Caco-2 (cell line): ENCODE results near the gene GPRC5D. TPM values are rescaled to one million over a fixed set of nuclear protein-coding genes. Genes with fewer than 3 reads are reported as not detected.

Experiments
- BruUV-seq: library from RNA; stranded (reverse); fragments of 400-500 nt; replicated peaks from 2 replicates; lab custom pipeline; 2021; lab: Mats Ljungman, UMichigan
- CTCF ChIA-PET: fragments of 300-600 bp; sonication (Branson Sonifier 250); formaldehyde crosslinking; loops from one replicate; lab custom pipeline; 2022; ENCODE audit warnings: antibody characterized with exemption; lab: Charles Lee
- POLR2A ChIA-PET: fragments of 300-600 bp; sonication (Branson Sonifier 250); formaldehyde crosslinking; loops from one replicate; lab custom pipeline; 2022; ENCODE audit warnings: antibody characterized with exemption; lab: Charles Lee
- DNase-seq, 2 experiments: peaks; one replicate each; pipeline versions ENCODE4 v3.0.0 to v3.0.0-alpha.2; 2020 to 2022
- H3K27me3 ChIP-seq: replicated peaks from 2 replicates; pipeline ENCODE4 v1.6.0; 2011; ENCODE audit warnings: low read length; ENCODE audit not compliant: control insufficient read depth, insufficient read depth
- H3K36me3 ChIP-seq: 2 replicates; pipeline ENCODE4 v1.5.1; 2011; ENCODE audit warnings: low read length; ENCODE audit not compliant: control insufficient read depth, insufficient read depth
- H3K4me1 ChIP-seq: fragments of 250-450 bp; sonication (Bioruptor Pico); 2 replicates; pipeline ENCODE4 v1.5.1; 2020; ENCODE audit warnings: mild to moderate bottlenecking
- H3K4me3 ChIP-seq: 2 replicates; pipeline ENCODE4 v1.5.1; 2011; ENCODE audit warnings: low read depth, mild to moderate bottlenecking, control low read depth, low read length
- H3K9me3 ChIP-seq: fragments of 250-450 bp; sonication (Bioruptor Pico); 2 replicates; pipeline ENCODE4 v1.5.1; 2020; ENCODE audit warnings: mild to moderate bottlenecking, moderate library complexity
- H3K27ac Mint-ChIP-seq: one replicate; pipeline ENCODE4 v1.8.0; 2022; ENCODE audit warnings: mixed read lengths; ENCODE audit not compliant: unreplicated experiment
- H3K27me3 Mint-ChIP-seq: one replicate; pipeline ENCODE4 v1.8.0; 2022; ENCODE audit warnings: mixed read lengths; ENCODE audit not compliant: insufficient read depth, unreplicated experiment
- H3K36me3 Mint-ChIP-seq: one replicate; pipeline ENCODE4 v1.8.0; 2022; ENCODE audit warnings: mild to moderate bottlenecking, mixed read lengths; ENCODE audit not compliant: insufficient read depth, unreplicated experiment
- H3K4me1 Mint-ChIP-seq: one replicate; pipeline ENCODE4 v1.8.0; 2022; ENCODE audit warnings: low read depth, mixed read lengths; ENCODE audit not compliant: unreplicated experiment
- H3K4me3 Mint-ChIP-seq: one replicate; pipeline ENCODE4 v1.8.0; 2022; ENCODE audit warnings: mild to moderate bottlenecking, moderate library complexity, mixed read lengths; ENCODE audit not compliant: unreplicated experiment
- H3K9me3 Mint-ChIP-seq: one replicate; pipeline ENCODE4 v1.8.0; 2022; ENCODE audit warnings: mixed read lengths; ENCODE audit not compliant: unreplicated experiment
- intact Hi-C: fragments of 100-400 bp; cut with micrococcal nuclease; formaldehyde crosslinking; loops from one replicate; pipeline ENCODE4 v1.10.0; 2022; ENCODE audit not compliant: unreplicated experiment
- total RNA-seq: library from RNA; stranded (reverse); gene quantifications from 2 replicates; pipeline ENCODE4 v1.2.3, GENCODE V29; 2022
- TF ChIP-seq, protein P1 (sequence below), 2 experiments: fragments of 200-600 bp in 1 of 2; IDR thresholded peaks; 1 replicate in 1 of 2; 2 replicates in 1 of 2; pipeline versions ENCODE4 v1.5.1 to v1.8.0; 2011 to 2022; ENCODE audit warnings: antibody characterized with exemption in 1 of 2, control low read depth in 1 of 2, inconsistent platforms in 1 of 2, low read depth in 1 of 2, low read length in 1 of 2, mild to moderate bottlenecking in 1 of 2, moderate library complexity in 1 of 2; ENCODE audit not compliant: insufficient read depth in 1 of 2, severe bottlenecking in 1 of 2, unreplicated experiment in 1 of 2

Gene GPRC5D
- total RNA-seq, 1 experiment from 2014 or later, result not detected

DNA sequence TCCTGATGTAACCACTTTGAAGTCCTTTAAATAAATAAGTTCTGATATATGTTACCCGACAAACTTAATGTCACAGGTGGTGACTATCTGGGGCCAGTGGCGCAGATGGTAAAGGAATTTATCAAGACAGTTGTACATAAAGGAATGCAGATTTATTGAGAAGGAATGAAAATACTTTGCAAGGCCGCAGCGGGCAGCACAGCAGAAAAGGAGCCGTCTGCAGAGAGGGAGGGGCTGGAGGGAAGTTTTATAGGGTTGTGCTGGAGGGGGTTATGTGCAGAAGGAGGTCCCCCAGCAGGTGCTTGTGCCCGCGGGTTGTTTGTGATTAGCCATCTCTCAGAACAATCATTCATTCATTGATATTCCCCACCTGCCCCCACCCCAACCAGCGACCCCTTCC, 17.4 kb downstream of the GPRC5D start:
- CTCF ChIA-PET, result interaction anchor here (1.3 kb wide), 1 partner anchor 21 kb away, joined by 3 read pairs; no protein-coding TSS in a partner anchor
- no peaks in the 10 kb centered on the region for H3K9me3 ChIP-seq
- peak overlapping the region; percentile 34 for H3K4me3 Mint-ChIP-seq
- no peaks in the 10 kb centered on the region for H3K36me3 ChIP-seq
- no peaks in the 10 kb centered on the region for H3K9me3 Mint-ChIP-seq
- peak; percentile 60 to 74 for DNase-seq
- H3K4me1 ChIP-seq, result peaks cover 18% of the 10 kb centered on the region
- intact Hi-C loops, result loop anchor here (5.0 kb wide), 1 partner anchor 43 kb away; no protein-coding TSS in a partner anchor
- no peaks in the 10 kb centered on the region for H3K27me3 ChIP-seq
- TF ChIP-seq, protein P1, sequence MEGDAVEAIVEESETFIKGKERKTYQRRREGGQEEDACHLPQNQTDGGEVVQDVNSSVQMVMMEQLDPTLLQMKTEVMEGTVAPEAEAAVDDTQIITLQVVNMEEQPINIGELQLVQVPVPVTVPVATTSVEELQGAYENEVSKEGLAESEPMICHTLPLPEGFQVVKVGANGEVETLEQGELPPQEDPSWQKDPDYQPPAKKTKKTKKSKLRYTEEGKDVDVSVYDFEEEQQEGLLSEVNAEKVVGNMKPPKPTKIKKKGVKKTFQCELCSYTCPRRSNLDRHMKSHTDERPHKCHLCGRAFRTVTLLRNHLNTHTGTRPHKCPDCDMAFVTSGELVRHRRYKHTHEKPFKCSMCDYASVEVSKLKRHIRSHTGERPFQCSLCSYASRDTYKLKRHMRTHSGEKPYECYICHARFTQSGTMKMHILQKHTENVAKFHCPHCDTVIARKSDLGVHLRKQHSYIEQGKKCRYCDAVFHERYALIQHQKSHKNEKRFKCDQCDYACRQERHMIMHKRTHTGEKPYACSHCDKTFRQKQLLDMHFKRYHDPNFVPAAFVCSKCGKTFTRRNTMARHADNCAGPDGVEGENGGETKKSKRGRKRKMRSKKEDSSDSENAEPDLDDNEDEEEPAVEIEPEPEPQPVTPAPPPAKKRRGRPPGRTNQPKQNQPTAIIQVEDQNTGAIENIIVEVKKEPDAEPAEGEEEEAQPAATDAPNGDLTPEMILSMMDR (IDR thresholded peaks at IDR 0.05; ENCODE audit: insufficient read depth in 1 of 2, low read depth in 1 of 2, low read length in 1 of 2, severe bottlenecking in 1 of 2, unreplicated experiment in 1 of 2), result no peak
- H3K27me3 Mint-ChIP-seq, result no peaks in the 10 kb centered on the region
- POLR2A ChIA-PET, result no interaction called here
- H3K27ac Mint-ChIP-seq, result peak overlapping the region; percentile 79
- no peak overlapping the region for H3K4me3 ChIP-seq
- peaks cover 17% of the 10 kb centered on the region for H3K4me1 Mint-ChIP-seq
- no peaks in the 10 kb centered on the region for H3K36me3 Mint-ChIP-seq
- BruUV-seq, result no TSS peak

DNA sequence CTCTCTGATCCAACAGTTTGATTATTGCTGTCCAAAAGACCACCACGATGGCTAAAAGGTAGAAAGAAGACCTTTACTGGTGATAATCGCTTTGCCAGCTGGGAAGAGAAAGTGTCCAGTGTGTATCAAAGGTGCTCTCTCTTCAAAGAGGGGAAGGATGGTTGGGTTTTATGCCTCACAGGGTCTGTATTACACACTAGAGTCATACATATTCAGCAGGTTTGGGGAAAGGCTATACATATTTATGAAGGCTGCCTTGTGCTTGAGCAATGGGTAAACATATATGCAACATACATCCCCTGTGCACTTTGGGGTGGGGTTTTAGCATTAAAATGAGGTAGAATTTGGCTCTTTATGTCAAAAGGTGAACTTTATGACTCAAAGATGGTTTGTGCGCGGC, 18.2 kb downstream of the GPRC5D start:
- no TSS peak for BruUV-seq
- H3K36me3 Mint-ChIP-seq, result no peaks in the 10 kb centered on the region

DNA sequence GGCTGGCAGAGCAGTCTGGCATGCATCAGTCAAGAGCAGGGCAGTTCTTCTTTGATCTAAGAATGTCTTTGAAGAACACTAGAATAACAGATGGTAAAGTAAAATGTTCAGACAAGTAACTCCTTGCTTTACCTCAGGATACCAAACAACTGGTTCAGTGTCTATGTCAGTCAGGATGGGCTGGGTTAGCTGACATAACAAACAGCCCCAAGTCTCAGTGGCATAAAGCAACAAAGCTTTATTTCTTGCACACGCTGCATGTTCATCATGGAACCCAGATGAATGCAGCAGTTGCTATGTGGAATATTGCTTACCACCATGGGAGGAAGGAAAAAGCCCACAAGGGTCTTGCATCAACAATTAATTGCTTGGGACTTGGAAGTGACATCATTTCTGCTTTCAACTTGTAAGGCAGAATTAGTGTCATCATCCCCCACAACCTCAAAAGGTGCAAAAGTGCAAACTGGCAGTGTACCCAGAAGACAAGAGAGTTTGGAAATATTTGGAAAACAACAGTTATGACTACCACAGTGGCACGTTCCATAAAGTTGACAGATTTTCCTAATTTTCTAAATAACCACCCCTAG, 21.2 kb downstream of the GPRC5D start:
- Histone ChIP-seq H3K27me3 (no peaks in the 10 kb centered on the region), H3K4me1 (peaks cover 33% of the 10 kb centered on the region), H3K36me3 (no peaks in the 10 kb centered on the region), H3K9me3 (0 out of 2 replicates have a peak, but pooled peaks cover 3% of the 10 kb centered on the region), H3K4me3 (no peak overlapping the region)
- peaks cover 15% of the 10 kb centered on the region for H3K36me3 Mint-ChIP-seq
- peaks cover 32% of the 10 kb centered on the region for H3K4me1 Mint-ChIP-seq
- CTCF ChIA-PET, result no interaction called here
- DNase-seq, result no peak
- H3K27me3 Mint-ChIP-seq, result no peaks in the 10 kb centered on the region
- POLR2A ChIA-PET, result no interaction called here
- no peaks in the 10 kb centered on the region for H3K9me3 Mint-ChIP-seq
- intact Hi-C loops, result loop anchor here (5.0 kb wide), 1 partner anchor 47 kb away; no protein-coding TSS in a partner anchor
- no peak overlapping the region for H3K4me3 Mint-ChIP-seq
- no peak overlapping the region for H3K27ac Mint-ChIP-seq
- no TSS peak for BruUV-seq
- TF ChIP-seq, protein P1 (IDR thresholded peaks at IDR 0.05; ENCODE audit: insufficient read depth in 1 of 2, low read depth in 1 of 2, low read length in 1 of 2, severe bottlenecking in 1 of 2, unreplicated experiment in 1 of 2), result no peak

More for the DNA sequence above, 18.2 kb downstream of the GPRC5D start:
- Mint-ChIP-seq H3K27ac (peak overlapping the region; percentile 79), H3K4me1 (peaks cover 17% of the 10 kb centered on the region), H3K4me3 (peak overlapping the region; percentile 34), H3K27me3 (no peaks in the 10 kb centered on the region), H3K9me3 (no peaks in the 10 kb centered on the region)
- intact Hi-C loops, result loop anchor here (5.0 kb wide), 1 partner anchor 44 kb away; no protein-coding TSS in a partner anchor
- TF ChIP-seq, protein P1 (IDR thresholded peaks at IDR 0.05; ENCODE audit: insufficient read depth in 1 of 2, low read depth in 1 of 2, low read length in 1 of 2, severe bottlenecking in 1 of 2, unreplicated experiment in 1 of 2), result no peak
- ChIA-PET CTCF (interaction anchor here (0.7 to 1.3 kb wide), 2 partner anchors 20 to 36 kb away, joined by 3 to 4 read pairs; no protein-coding TSS in a partner anchor), POLR2A (no interaction called here)
- H3K9me3 ChIP-seq, result no peaks in the 10 kb centered on the region
- peaks cover 18% of the 10 kb centered on the region for H3K4me1 ChIP-seq
- no peaks in the 10 kb centered on the region for H3K27me3 ChIP-seq
- H3K4me3 ChIP-seq, result no peak overlapping the region
- no peak for DNase-seq
- H3K36me3 ChIP-seq, result no peaks in the 10 kb centered on the region
